Measurements from ENCODE around the gene TAF11L14. TPM values are rescaled to one million over a fixed set of nuclear protein-coding genes. Genes with fewer than 3 reads are reported as not detected.
"Not testable (repeated sequence)": the region's sequence is repeated elsewhere in the genome, so short reads cannot be mapped to it uniquely, and the experiment has no call there.

The TAF11L14 gene
- polyA plus RNA-seq, 4 donors = not detected

DNA sequence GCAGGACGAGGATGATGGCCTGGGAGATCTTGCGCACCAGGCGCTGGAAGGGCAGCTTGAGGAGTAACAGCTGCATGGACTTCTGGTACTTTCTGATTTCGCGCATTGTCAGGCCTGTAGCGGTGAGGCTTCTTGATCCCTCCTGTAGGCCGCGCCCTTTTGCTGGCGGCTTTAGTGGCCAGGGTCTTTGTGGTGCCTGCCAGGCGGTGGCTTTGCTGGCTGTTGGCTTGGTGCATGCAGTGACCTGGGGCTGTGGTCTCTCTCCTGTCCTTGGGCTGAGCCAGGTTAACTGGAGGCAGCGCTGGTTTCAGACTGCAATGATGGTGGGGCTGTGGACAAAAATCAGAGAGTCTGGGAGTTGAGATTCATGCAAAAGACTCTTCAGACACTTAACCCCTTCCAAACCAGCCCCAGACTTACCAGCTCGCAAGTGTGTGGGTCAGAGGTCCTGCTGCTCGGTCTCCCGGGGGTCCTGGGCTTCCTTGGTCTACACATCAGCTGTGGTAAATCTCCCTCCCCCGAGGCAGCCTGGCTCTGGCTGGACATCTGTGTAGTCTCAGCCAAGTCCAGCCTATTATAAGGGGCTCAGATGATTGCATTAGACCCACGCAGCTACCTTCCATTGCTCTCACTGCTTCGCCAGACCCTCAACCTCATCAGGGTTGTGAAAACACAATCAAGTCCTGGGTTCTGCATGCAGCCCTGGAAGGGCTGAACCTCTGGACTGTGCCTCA, 19.2 kb upstream of the TAF11L14 start:
- Histone ChIP-seq H3K4me3 (ENCODE audit: low read depth in 1 of 3, low read length in 3 of 3) (no peak overlapping the region), H3K27me3 (ENCODE audit: control insufficient read depth in 3 of 3, insufficient read depth in 3 of 3, low read length in 3 of 3) (no peaks in the 10 kb centered on the region), H3K36me3 (ENCODE audit: control insufficient read depth in 3 of 3, insufficient read depth in 2 of 3, low read depth in 1 of 3, low read length in 3 of 3) (no peaks in the 10 kb centered on the region), H3K9me3 (ENCODE audit: control insufficient read depth in 2 of 2, insufficient read depth in 1 of 2, low read depth in 1 of 2, low read length in 1 of 2) (peaks cover 0 to 10% of the 10 kb centered on the region in 2 donors), H3K4me1 (ENCODE audit: control insufficient read depth in 3 of 3, insufficient read depth in 2 of 3, low read depth in 1 of 3, low read length in 2 of 3) (no peaks in the 10 kb centered on the region), H3K27ac (ENCODE audit: low read depth in 1 of 3, low read length in 2 of 3) (no peak overlapping the region)
- no peak for DNase-seq
- no peak for FAIRE-seq
- WGBS, 3 donors = 86 to 87% (median 87%) methylated on average over 17 of the region's 17 CpGs

DNA sequence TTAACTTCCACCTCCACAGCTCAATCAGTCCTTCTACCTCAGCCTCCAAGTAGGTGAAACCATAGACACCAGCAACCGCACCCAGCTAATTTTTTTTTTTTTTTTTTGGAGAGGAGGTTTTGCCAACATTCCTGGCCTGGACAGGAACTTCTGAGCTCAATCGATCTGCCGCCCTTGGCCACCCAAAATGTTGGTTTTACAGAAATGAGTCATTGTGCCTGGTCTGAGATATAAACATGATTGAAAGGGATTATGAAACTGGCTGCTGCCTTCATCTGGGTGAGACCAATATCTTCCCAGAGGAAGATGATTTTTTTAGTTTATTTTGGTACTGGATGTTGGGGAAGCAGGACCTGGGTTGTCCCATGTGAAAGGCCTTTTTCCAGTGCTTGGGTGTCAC, 14.9 kb upstream of the TAF11L14 start:
- peaks cover 0 to 14% of the 10 kb centered on the region in 2 donors for H3K9me3 ChIP-seq (ENCODE audit: control insufficient read depth in 2 of 2, insufficient read depth in 1 of 2, low read depth in 1 of 2, low read length in 1 of 2)
- H3K4me1 ChIP-seq (ENCODE audit: control insufficient read depth in 3 of 3, insufficient read depth in 2 of 3, low read depth in 1 of 3, low read length in 2 of 3) = no peaks in the 10 kb centered on the region
- WGBS, 3 donors = 83 to 100% (median 89%) methylated on average over 1 to 3 of the region's 3 CpGs
- no peak overlapping the region for H3K27ac ChIP-seq (ENCODE audit: low read depth in 1 of 3, low read length in 2 of 3)
- FAIRE-seq (no peak), DNase-seq (no peak)
- H3K4me3 ChIP-seq (ENCODE audit: low read depth in 1 of 3, low read length in 3 of 3) = no peak overlapping the region
- no peaks in the 10 kb centered on the region for H3K36me3 ChIP-seq (ENCODE audit: control insufficient read depth in 3 of 3, insufficient read depth in 2 of 3, low read depth in 1 of 3, low read length in 3 of 3)
- H3K27me3 ChIP-seq (ENCODE audit: control insufficient read depth in 3 of 3, insufficient read depth in 3 of 3, low read length in 3 of 3) = no peaks in the 10 kb centered on the region

DNA sequence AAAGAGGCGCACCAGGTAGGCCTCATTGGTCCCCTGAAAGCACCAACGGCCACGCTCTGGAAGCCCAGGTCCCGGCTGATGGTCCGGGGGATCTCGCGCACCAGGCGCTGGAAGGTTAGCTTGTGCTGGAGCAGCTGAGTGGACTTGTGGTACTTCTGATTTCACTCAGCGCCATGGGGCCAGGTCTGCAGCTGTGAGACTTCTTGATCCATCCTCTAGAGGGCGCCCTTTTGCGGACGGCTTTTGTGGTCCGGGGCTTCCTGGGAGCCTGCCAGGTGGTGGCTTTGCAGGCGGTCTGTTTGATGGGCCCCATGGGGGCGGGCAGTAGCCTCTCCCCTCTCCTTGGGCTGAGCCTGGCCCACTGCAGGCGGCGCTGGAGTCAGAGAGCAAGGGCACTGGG, 13.6 kb upstream of the TAF11L14 start:
- no peak overlapping the region for H3K27ac ChIP-seq (ENCODE audit: low read depth in 1 of 3, low read length in 2 of 3)
- H3K4me3 ChIP-seq (ENCODE audit: low read depth in 1 of 3, low read length in 3 of 3) = no peak overlapping the region
- H3K4me1 ChIP-seq (ENCODE audit: control insufficient read depth in 3 of 3, insufficient read depth in 2 of 3, low read depth in 1 of 3, low read length in 2 of 3) = no peaks in the 10 kb centered on the region
- WGBS, 3 donors = 81 to 86% (median 86%) methylated on average over 15 to 17 of the region's 17 CpGs
- no peaks in the 10 kb centered on the region for H3K27me3 ChIP-seq (ENCODE audit: control insufficient read depth in 3 of 3, insufficient read depth in 3 of 3, low read length in 3 of 3)
- FAIRE-seq (no peak), DNase-seq (no peak)
- H3K9me3 ChIP-seq (ENCODE audit: control insufficient read depth in 2 of 2, insufficient read depth in 1 of 2, low read depth in 1 of 2, low read length in 1 of 2) = peaks cover 0 to 10% of the 10 kb centered on the region in 2 donors
- no peaks in the 10 kb centered on the region for H3K36me3 ChIP-seq (ENCODE audit: control insufficient read depth in 3 of 3, insufficient read depth in 2 of 3, low read depth in 1 of 3, low read length in 3 of 3)

DNA sequence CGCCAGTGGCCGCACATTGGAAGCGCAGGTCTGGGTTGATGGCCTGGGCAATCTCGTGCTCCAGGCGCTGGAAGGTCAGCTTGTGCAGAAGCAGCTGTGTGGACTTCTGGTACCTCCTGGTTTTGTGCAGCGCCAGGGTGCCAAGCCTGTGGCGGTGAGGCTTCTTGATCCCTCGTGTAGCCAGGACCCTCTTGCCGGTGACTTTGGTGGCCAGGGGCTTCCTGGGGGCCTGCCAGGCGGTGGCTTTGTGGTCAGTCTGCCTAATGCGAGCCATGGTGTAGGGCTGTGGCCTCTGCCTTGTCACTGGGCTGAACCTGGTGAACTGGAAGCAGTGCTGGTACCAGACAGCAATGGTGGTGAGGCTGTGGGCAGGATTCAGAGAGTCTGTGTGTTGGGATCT, 8.6 kb upstream of the TAF11L14 start:
- no peak for FAIRE-seq
- H3K4me1 ChIP-seq (ENCODE audit: control insufficient read depth in 3 of 3, insufficient read depth in 2 of 3, low read depth in 1 of 3, low read length in 2 of 3) = no peaks in the 10 kb centered on the region
- no peak overlapping the region for H3K27ac ChIP-seq (ENCODE audit: low read depth in 1 of 3, low read length in 2 of 3)
- H3K4me3 ChIP-seq (ENCODE audit: low read depth in 1 of 3, low read length in 3 of 3) = no peak overlapping the region
- H3K9me3 ChIP-seq (ENCODE audit: control insufficient read depth in 2 of 2, insufficient read depth in 1 of 2, low read depth in 1 of 2, low read length in 1 of 2) = peaks cover 0 to 3% of the 10 kb centered on the region in 2 donors
- no peaks in the 10 kb centered on the region for H3K36me3 ChIP-seq (ENCODE audit: control insufficient read depth in 3 of 3, insufficient read depth in 2 of 3, low read depth in 1 of 3, low read length in 3 of 3)
- WGBS, 3 donors = 82 to 92% (median 90%) methylated on average over 11 of the region's 11 CpGs
- no peak for DNase-seq
- H3K27me3 ChIP-seq (ENCODE audit: control insufficient read depth in 3 of 3, insufficient read depth in 3 of 3, low read length in 3 of 3) = no peaks in the 10 kb centered on the region

DNA sequence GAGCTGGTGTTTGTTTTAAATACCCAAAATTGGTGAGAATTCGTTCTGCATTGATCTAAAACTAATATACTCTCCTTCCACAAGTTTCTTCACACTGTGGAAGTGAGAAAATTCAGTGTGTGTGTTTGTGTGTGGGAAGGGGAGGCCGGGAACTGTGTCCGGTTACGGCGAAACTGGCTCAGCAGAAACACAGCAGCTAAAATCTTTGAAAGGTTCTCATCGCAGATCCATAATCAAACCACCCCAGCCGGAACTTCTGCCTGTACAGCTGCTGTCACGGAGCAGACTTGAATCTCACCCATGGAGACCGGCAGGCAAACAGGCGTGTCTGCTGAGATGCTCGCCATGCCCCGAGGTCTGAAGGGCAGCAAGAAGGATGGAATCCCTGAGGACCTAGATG, 2.5 kb upstream of the TAF11L14 start, which contains the start of gene TAF11L13:
Gene TAF11L13 (plus strand): TSS at position 301 of the 400 bp plus-strand sequence.
- FAIRE-seq; H3K36me3 ChIP-seq (ENCODE audit: control insufficient read depth in 3 of 3, insufficient read depth in 2 of 3, low read depth in 1 of 3, low read length in 3 of 3); H3K4me1 ChIP-seq (ENCODE audit: control insufficient read depth in 3 of 3, insufficient read depth in 2 of 3, low read depth in 1 of 3, low read length in 2 of 3); H3K4me3 ChIP-seq (ENCODE audit: low read depth in 1 of 3, low read length in 3 of 3); H3K27me3 ChIP-seq (ENCODE audit: control insufficient read depth in 3 of 3, insufficient read depth in 3 of 3, low read length in 3 of 3); DNase-seq; H3K27ac ChIP-seq (ENCODE audit: low read depth in 1 of 3, low read length in 2 of 3); H3K9me3 ChIP-seq (ENCODE audit: control insufficient read depth in 2 of 2, insufficient read depth in 1 of 2, low read depth in 1 of 2, low read length in 1 of 2): not testable (repeated sequence)
- WGBS, 3 donors = 65 to 83% (median 77%) methylated on average over 4 to 9 of the region's 12 CpGs

DNA sequence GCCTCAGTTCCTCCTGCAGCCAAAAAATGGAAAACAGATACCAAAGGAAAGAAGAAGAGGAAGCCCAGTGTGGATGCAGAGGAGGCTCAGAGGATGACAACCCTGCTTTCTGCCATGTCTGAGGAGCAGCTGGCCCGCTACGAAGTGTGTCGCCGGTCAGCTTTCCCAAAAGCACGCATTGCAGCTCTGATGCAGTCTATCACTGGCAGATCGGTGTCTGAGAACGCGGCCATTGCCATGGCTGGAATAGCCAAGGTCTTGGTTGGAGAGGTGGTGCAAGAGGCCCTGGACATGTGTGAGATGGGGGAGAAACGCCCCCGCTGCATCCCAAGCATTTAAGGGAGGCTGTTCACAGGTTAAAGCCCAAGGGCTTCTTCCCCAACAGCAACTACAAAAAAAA, 15.0 kb downstream of the TAF11L14 start:
- not testable (repeated sequence) for H3K27me3 ChIP-seq (ENCODE audit: control insufficient read depth in 3 of 3, insufficient read depth in 3 of 3, low read length in 3 of 3); DNase-seq; H3K4me3 ChIP-seq (ENCODE audit: low read depth in 1 of 3, low read length in 3 of 3); H3K36me3 ChIP-seq (ENCODE audit: control insufficient read depth in 3 of 3, insufficient read depth in 2 of 3, low read depth in 1 of 3, low read length in 3 of 3); H3K4me1 ChIP-seq (ENCODE audit: control insufficient read depth in 3 of 3, insufficient read depth in 2 of 3, low read depth in 1 of 3, low read length in 2 of 3); FAIRE-seq; H3K27ac ChIP-seq (ENCODE audit: low read depth in 1 of 3, low read length in 2 of 3)
- 90 to 95% (median 95%) methylated on average over 10 of the region's 10 CpGs for WGBS, 3 donors
- H3K9me3 ChIP-seq (ENCODE audit: control insufficient read depth in 2 of 2, insufficient read depth in 1 of 2, low read depth in 1 of 2, low read length in 1 of 2) = peaks cover 0 to 11% of the 10 kb centered on the region in 2 donors

DNA sequence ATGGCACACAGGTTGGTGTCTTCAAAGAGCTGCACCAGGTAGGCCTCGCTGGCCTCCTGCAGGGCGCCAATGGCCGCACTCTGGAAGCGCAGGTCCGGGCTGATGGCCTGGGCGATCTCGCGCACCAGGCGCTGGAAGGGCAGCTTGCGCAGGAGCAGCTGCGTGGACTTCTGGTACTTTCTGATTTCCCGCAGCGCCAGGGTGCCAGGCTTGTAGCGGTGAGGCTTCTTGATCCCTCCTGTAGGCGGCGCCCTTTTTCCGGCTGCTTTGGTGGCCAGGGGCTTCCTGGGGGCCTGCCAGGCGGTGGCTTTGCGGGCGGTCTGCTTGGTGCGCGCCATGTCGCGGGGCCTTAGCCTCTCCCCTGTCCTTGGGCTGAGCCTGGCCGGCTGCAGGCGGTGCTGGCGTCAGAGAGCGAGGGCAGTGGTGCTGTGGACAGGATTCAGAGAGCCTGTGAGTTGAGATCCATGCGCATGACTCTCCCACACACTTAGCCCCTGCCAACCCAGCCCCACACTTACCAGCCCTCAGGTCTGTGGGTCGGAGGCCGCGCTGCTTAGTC, 21.0 kb downstream of the TAF11L14 start:
- DNase-seq = not testable (repeated sequence)

DNA sequence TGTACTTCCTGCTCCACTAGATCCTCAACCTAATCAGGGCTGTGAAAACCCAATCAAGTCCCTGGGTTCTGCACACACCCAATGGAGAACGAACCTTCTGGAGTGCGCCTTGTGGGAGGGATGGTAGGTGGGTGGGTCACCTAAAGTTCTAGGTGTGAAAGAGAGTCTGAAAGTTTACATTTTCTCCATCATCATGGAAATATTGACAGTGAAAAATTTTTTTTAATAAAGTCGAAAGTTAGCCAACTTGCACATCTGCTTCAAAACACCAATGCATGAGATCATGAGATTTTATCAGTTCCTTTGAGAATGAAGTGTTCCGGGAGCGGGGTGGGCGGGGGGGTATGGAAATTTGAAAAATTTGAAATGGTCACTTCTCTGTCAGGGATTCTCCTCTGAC, 21.7 kb downstream of the TAF11L14 start:
- WGBS, 3 donors = 54 to 69% (median 62%) methylated on average over 6 of the region's 6 CpGs
- H3K27ac ChIP-seq (ENCODE audit: low read depth in 1 of 3, low read length in 2 of 3) = no peak overlapping the region
- no peak for FAIRE-seq

More for the DNA sequence above, 21.0 kb downstream of the TAF11L14 start:
- H3K4me1 ChIP-seq (ENCODE audit: control insufficient read depth in 3 of 3, insufficient read depth in 2 of 3, low read depth in 1 of 3, low read length in 2 of 3); FAIRE-seq; H3K27me3 ChIP-seq (ENCODE audit: control insufficient read depth in 3 of 3, insufficient read depth in 3 of 3, low read length in 3 of 3); H3K36me3 ChIP-seq (ENCODE audit: control insufficient read depth in 3 of 3, insufficient read depth in 2 of 3, low read depth in 1 of 3, low read length in 3 of 3); H3K9me3 ChIP-seq (ENCODE audit: control insufficient read depth in 2 of 2, insufficient read depth in 1 of 2, low read depth in 1 of 2, low read length in 1 of 2); H3K4me3 ChIP-seq (ENCODE audit: low read depth in 1 of 3, low read length in 3 of 3); H3K27ac ChIP-seq (ENCODE audit: low read depth in 1 of 3, low read length in 2 of 3): not testable (repeated sequence)
- WGBS, 3 donors = 96 to 97% (median 96%) methylated on average over 27 to 32 of the region's 32 CpGs

More for the DNA sequence above, 21.7 kb downstream of the TAF11L14 start:
- DNase-seq = no peak
- no peaks in the 10 kb centered on the region for H3K27me3 ChIP-seq (ENCODE audit: control insufficient read depth in 3 of 3, insufficient read depth in 3 of 3, low read length in 3 of 3)
- peaks cover 0 to 9% of the 10 kb centered on the region in 2 donors for H3K9me3 ChIP-seq (ENCODE audit: control insufficient read depth in 2 of 2, insufficient read depth in 1 of 2, low read depth in 1 of 2, low read length in 1 of 2)
- no peaks in the 10 kb centered on the region for H3K36me3 ChIP-seq (ENCODE audit: control insufficient read depth in 3 of 3, insufficient read depth in 2 of 3, low read depth in 1 of 3, low read length in 3 of 3)
- H3K4me3 ChIP-seq (ENCODE audit: low read depth in 1 of 3, low read length in 3 of 3) = no peak overlapping the region
- no peaks in the 10 kb centered on the region for H3K4me1 ChIP-seq (ENCODE audit: control insufficient read depth in 3 of 3, insufficient read depth in 2 of 3, low read depth in 1 of 3, low read length in 2 of 3)
